Progenitor cell of endocrine pancreas (in vitro differentiated cells): ENCODE results near the gene NFATC3. TPM values are rescaled to one million over a fixed set of nuclear protein-coding genes. Genes with fewer than 3 reads are reported as not detected.
A peak's percentile ranks its signal among the peaks of the same experiment; 100 is the strongest.
"Not testable (repeated sequence)": the region's sequence is repeated elsewhere in the genome, so short reads cannot be mapped to it uniquely, and the experiment has no call there.

ENCODE experiments used
- DNase-seq: peaks from one replicate; pipeline ENCODE4 v3.0.0; 2021; ENCODE audit warnings: low spot score; ENCODE audit not compliant: unreplicated experiment
- H3K27ac Mint-ChIP-seq: 2 replicates; pipeline ENCODE4 v1.8.0; 2021; ENCODE audit warnings: mild to moderate bottlenecking, moderate library complexity, mixed read lengths
- H3K27me3 Mint-ChIP-seq: 2 replicates; pipeline ENCODE4 v1.8.0; 2021; ENCODE audit warnings: mixed read lengths
- H3K36me3 Mint-ChIP-seq: 2 replicates; pipeline ENCODE4 v1.8.0; 2022; ENCODE audit warnings: mixed read lengths; ENCODE audit not compliant: insufficient read depth
- H3K4me1 Mint-ChIP-seq: 2 replicates; pipeline ENCODE4 v1.8.0; 2021; ENCODE audit warnings: low read depth, mixed read lengths
- H3K4me3 Mint-ChIP-seq: 2 replicates; pipeline ENCODE4 v1.8.0; 2021; ENCODE audit warnings: low read depth, mild to moderate bottlenecking, moderate library complexity, mixed read lengths
- H3K9me3 Mint-ChIP-seq: 2 replicates; pipeline ENCODE4 v1.8.0; 2021; ENCODE audit warnings: low read depth, mixed read lengths
- CTCF ChIP-seq: fragments of 200-600 bp; sonication (generic); IDR thresholded peaks from one replicate; pipeline ENCODE4 v1.5.0; 2021; ENCODE audit warnings: antibody characterized with exemption, mild to moderate bottlenecking; ENCODE audit not compliant: unreplicated experiment
- total RNA-seq: library from RNA; stranded (reverse); gene quantifications from 2 replicates; pipeline ENCODE4 v1.2.1, GENCODE V29; 2021

NFATC3 gene
- total RNA-seq, 1 donor from 2014 or later = 51.8 TPM

GRCh38 chr16:68096491-68096890 lies 11.3 kb downstream of the NFATC3 start:
- Mint-ChIP-seq H3K36me3 (peaks cover 1% of the 10 kb centered on the region), H3K9me3 (no peaks in the 10 kb centered on the region), H3K27me3 (no peaks in the 10 kb centered on the region), H3K27ac (no peak overlapping the region), H3K4me3 (no peak overlapping the region), H3K4me1 (peaks cover 21% of the 10 kb centered on the region)
- TF ChIP-seq CTCF = no peak
- no peak for DNase-seq

GRCh38 chr16:68097088-68097487 lies 11.9 kb downstream of the NFATC3 start:
- no peak for TF ChIP-seq CTCF
- no peak overlapping the region for H3K4me3 Mint-ChIP-seq
- peaks cover 1% of the 10 kb centered on the region for H3K36me3 Mint-ChIP-seq
- H3K4me1 Mint-ChIP-seq = peaks cover 17% of the 10 kb centered on the region
- H3K9me3 Mint-ChIP-seq = no peaks in the 10 kb centered on the region
- no peaks in the 10 kb centered on the region for H3K27me3 Mint-ChIP-seq
- DNase-seq = no peak
- H3K27ac Mint-ChIP-seq = no peak overlapping the region

- Mint-ChIP-seq H3K4me3 (no peak overlapping the region), H3K9me3 (no peaks in the 10 kb centered on the region), H3K36me3 (peaks cover 1% of the 10 kb centered on the region), H3K27ac (no peak overlapping the region), H3K4me1 (peaks cover 14% of the 10 kb centered on the region), H3K27me3 (no peaks in the 10 kb centered on the region)
- no peak for TF ChIP-seq CTCF
- no peak for DNase-seq
Measured at GRCh38 chr16:68097895-68098294, 12.7 kb downstream of the NFATC3 start.

- Mint-ChIP-seq H3K4me3 (no peak overlapping the region), H3K9me3 (peaks cover 3% of the 10 kb centered on the region), H3K4me1 (peaks cover 7% of the 10 kb centered on the region), H3K27me3 (no peaks in the 10 kb centered on the region), H3K27ac (peak overlapping the region; percentile 81), H3K36me3 (peaks cover 7% of the 10 kb centered on the region)
- no peak for TF ChIP-seq CTCF
- DNase-seq = no peak
Measured at GRCh38 chr16:68100488-68100887, 15.3 kb downstream of the NFATC3 start.

GRCh38 chr16:68105611-68106010 lies 20.4 kb downstream of the NFATC3 start:
- H3K27me3 Mint-ChIP-seq = no peaks in the 10 kb centered on the region
- DNase-seq = no peak
- no peaks in the 10 kb centered on the region for H3K4me1 Mint-ChIP-seq
- no peak overlapping the region for H3K4me3 Mint-ChIP-seq
- H3K27ac Mint-ChIP-seq = peak overlapping the region; percentile 26
- TF ChIP-seq CTCF = no peak
- peaks cover 33% of the 10 kb centered on the region for H3K36me3 Mint-ChIP-seq
- peaks cover 34% of the 10 kb centered on the region for H3K9me3 Mint-ChIP-seq

- H3K27me3 Mint-ChIP-seq, DNase-seq, H3K4me1 Mint-ChIP-seq, H3K4me3 Mint-ChIP-seq, H3K27ac Mint-ChIP-seq: not testable (repeated sequence)
- peaks cover 48% of the 10 kb centered on the region for H3K9me3 Mint-ChIP-seq
- peaks cover 41% of the 10 kb centered on the region for H3K36me3 Mint-ChIP-seq
Measured at GRCh38 chr16:68107230-68107928, 22.2 kb downstream of the NFATC3 start.

- H3K27me3 Mint-ChIP-seq, H3K4me1 Mint-ChIP-seq, DNase-seq, H3K4me3 Mint-ChIP-seq: not testable (repeated sequence)
- H3K9me3 Mint-ChIP-seq = peaks cover 54% of the 10 kb centered on the region
- H3K27ac Mint-ChIP-seq = peak overlapping the region; percentile 62
- peaks cover 40% of the 10 kb centered on the region for H3K36me3 Mint-ChIP-seq
Measured at GRCh38 chr16:68109156-68109555, 24.0 kb downstream of the NFATC3 start.

- peaks cover 50% of the 10 kb centered on the region for H3K9me3 Mint-ChIP-seq
- peaks cover 35% of the 10 kb centered on the region for H3K36me3 Mint-ChIP-seq
- not testable (repeated sequence) for H3K4me3 Mint-ChIP-seq
Measured at GRCh38 chr16:68110611-68111010, 25.4 kb downstream of the NFATC3 start.

More at GRCh38 chr16:68110611-68111010, 25.4 kb downstream of the NFATC3 start:
- not testable (repeated sequence) for H3K27me3 Mint-ChIP-seq, H3K4me1 Mint-ChIP-seq, DNase-seq, H3K27ac Mint-ChIP-seq
